ENCODE results near the gene NDE1. TPM values are rescaled to one million over a fixed set of nuclear protein-coding genes. Genes with fewer than 3 reads are reported as not detected.
"Not testable (repeated sequence)": the region's sequence is repeated elsewhere in the genome, so short reads cannot be mapped to it uniquely, and the experiment has no call there.

NDE1 gene
- polyA plus RNA-seq, 1 donor, result 25.9 TPM

- Histone ChIP-seq H3K4me3 (ENCODE audit: low read length) (peak within 1 kb of the TSS; percentile 96), H3K9me3 (ENCODE audit: control insufficient read depth, low read depth, low read length) (no peaks in the 10 kb centered on the region), H3K27ac (ENCODE audit: low read length) (peak within 1 kb of the TSS; percentile 99), H3K27me3 (ENCODE audit: control insufficient read depth, insufficient read depth, low read length) (no peaks in the 10 kb centered on the region), H3K4me1 (ENCODE audit: control insufficient read depth, insufficient read depth, low read length) (peaks cover 14% of the 10 kb centered on the region), H3K36me3 (ENCODE audit: control insufficient read depth, insufficient read depth, low read length) (peaks cover 6% of the 10 kb centered on the region)
- WGBS (ENCODE audit: insufficient coverage, low lambda C conversion rate), result 0% methylated on average over 2 of the region's 58 CpGs
- peak; percentile 95 to 97 for DNase-seq
Measured at GRCh38 chr16:15643048-15643945, 6.7 kb upstream of the NDE1 start, which contains the start of gene MARF1. MARF1 (minus strand) TSS chr16:15643154; CDS start chr16:15639233, 3,921 bp downstream.

- Histone ChIP-seq H3K9me3 (ENCODE audit: control insufficient read depth, low read depth, low read length) (no peaks in the 10 kb centered on the region), H3K4me1 (ENCODE audit: control insufficient read depth, insufficient read depth, low read length) (peaks cover 14% of the 10 kb centered on the region), H3K27ac (ENCODE audit: low read length) (peak overlapping the region; percentile 99), H3K4me3 (ENCODE audit: low read length) (peak overlapping the region; percentile 95), H3K36me3 (ENCODE audit: control insufficient read depth, insufficient read depth, low read length) (peaks cover under 1% of the 10 kb centered on the region), H3K27me3 (ENCODE audit: control insufficient read depth, insufficient read depth, low read length) (no peaks in the 10 kb centered on the region)
- DNase-seq, result no peak
- no CpG with 5 or more reads among the region's 4 CpGs for WGBS (ENCODE audit: insufficient coverage, low lambda C conversion rate)
Measured at GRCh38 chr16:15643946-15644250, 6.1 kb upstream of the NDE1 start.

- WGBS (ENCODE audit: insufficient coverage, low lambda C conversion rate), result 78% methylated on average over 7 of the region's 9 CpGs
- H3K4me1 ChIP-seq (ENCODE audit: control insufficient read depth, insufficient read depth, low read length), result peaks cover 14% of the 10 kb centered on the region
- H3K27ac ChIP-seq (ENCODE audit: low read length), result no peak overlapping the region
- H3K4me3 ChIP-seq (ENCODE audit: low read length), result no peak overlapping the region
- H3K36me3 ChIP-seq (ENCODE audit: control insufficient read depth, insufficient read depth, low read length), result no peaks in the 10 kb centered on the region
- H3K27me3 ChIP-seq (ENCODE audit: control insufficient read depth, insufficient read depth, low read length), result no peaks in the 10 kb centered on the region
- DNase-seq, result peak in 1 of 2 donors; percentile 11
- no peaks in the 10 kb centered on the region for H3K9me3 ChIP-seq (ENCODE audit: control insufficient read depth, low read depth, low read length)
Measured at GRCh38 chr16:15644267-15644961, 5.6 kb upstream of the NDE1 start.

GRCh38 chr16:15644962-15645465 is 5.0 kb upstream of the NDE1 start:
- H3K4me3 ChIP-seq (ENCODE audit: low read length); H3K27ac ChIP-seq (ENCODE audit: low read length); H3K9me3 ChIP-seq (ENCODE audit: control insufficient read depth, low read depth, low read length); H3K27me3 ChIP-seq (ENCODE audit: control insufficient read depth, insufficient read depth, low read length); H3K36me3 ChIP-seq (ENCODE audit: control insufficient read depth, insufficient read depth, low read length): not testable (repeated sequence)
- DNase-seq, result peak in 1 of 2 donors; percentile 7
- H3K4me1 ChIP-seq (ENCODE audit: control insufficient read depth, insufficient read depth, low read length), result peaks cover 14% of the 10 kb centered on the region
- WGBS (ENCODE audit: insufficient coverage, low lambda C conversion rate), result no CpG with 5 or more reads among the region's 10 CpGs

GRCh38 chr16:15646557-15647293 is 3.3 kb upstream of the NDE1 start:
- not testable (repeated sequence) for H3K9me3 ChIP-seq (ENCODE audit: control insufficient read depth, low read depth, low read length); H3K27me3 ChIP-seq (ENCODE audit: control insufficient read depth, insufficient read depth, low read length); H3K4me3 ChIP-seq (ENCODE audit: low read length); H3K4me1 ChIP-seq (ENCODE audit: control insufficient read depth, insufficient read depth, low read length); DNase-seq; H3K27ac ChIP-seq (ENCODE audit: low read length); H3K36me3 ChIP-seq (ENCODE audit: control insufficient read depth, insufficient read depth, low read length)
- WGBS (ENCODE audit: insufficient coverage, low lambda C conversion rate), result 90% methylated on average over 5 of the region's 13 CpGs

GRCh38 chr16:15647294-15648014 is 2.6 kb upstream of the NDE1 start:
- Histone ChIP-seq H3K4me3 (ENCODE audit: low read length) (no peak overlapping the region), H3K27me3 (ENCODE audit: control insufficient read depth, insufficient read depth, low read length) (no peaks in the 10 kb centered on the region), H3K9me3 (ENCODE audit: control insufficient read depth, low read depth, low read length) (no peaks in the 10 kb centered on the region), H3K4me1 (ENCODE audit: control insufficient read depth, insufficient read depth, low read length) (peaks cover 7% of the 10 kb centered on the region), H3K36me3 (ENCODE audit: control insufficient read depth, insufficient read depth, low read length) (peaks cover 4% of the 10 kb centered on the region), H3K27ac (ENCODE audit: low read length) (no peak overlapping the region)
- 35% methylated on average over 2 of the region's 7 CpGs for WGBS (ENCODE audit: insufficient coverage, low lambda C conversion rate)
- no peak for DNase-seq

GRCh38 chr16:15648135-15648730 is 1.8 kb upstream of the NDE1 start:
- H3K27me3 ChIP-seq (ENCODE audit: control insufficient read depth, insufficient read depth, low read length), result no peaks in the 10 kb centered on the region
- no peak for DNase-seq
- H3K27ac ChIP-seq (ENCODE audit: low read length), result no peak overlapping the region
- H3K4me1 ChIP-seq (ENCODE audit: control insufficient read depth, insufficient read depth, low read length), result peaks cover 7% of the 10 kb centered on the region
- peaks cover 4% of the 10 kb centered on the region for H3K36me3 ChIP-seq (ENCODE audit: control insufficient read depth, insufficient read depth, low read length)
- H3K9me3 ChIP-seq (ENCODE audit: control insufficient read depth, low read depth, low read length), result no peaks in the 10 kb centered on the region
- no peak overlapping the region for H3K4me3 ChIP-seq (ENCODE audit: low read length)
- WGBS (ENCODE audit: insufficient coverage, low lambda C conversion rate), result 100% methylated on average over 2 of the region's 9 CpGs

- H3K27me3 ChIP-seq (ENCODE audit: control insufficient read depth, insufficient read depth, low read length); H3K9me3 ChIP-seq (ENCODE audit: control insufficient read depth, low read depth, low read length); H3K36me3 ChIP-seq (ENCODE audit: control insufficient read depth, insufficient read depth, low read length); H3K4me1 ChIP-seq (ENCODE audit: control insufficient read depth, insufficient read depth, low read length); H3K27ac ChIP-seq (ENCODE audit: low read length); DNase-seq: not testable (repeated sequence)
- no CpG with 5 or more reads among the region's 17 CpGs for WGBS (ENCODE audit: insufficient coverage, low lambda C conversion rate)
- peak overlapping the region; percentile 33 for H3K4me3 ChIP-seq (ENCODE audit: low read length)
Measured at GRCh38 chr16:15649311-15649710, 734 bp upstream of the NDE1 start.

- peak overlapping the region; percentile 33 for H3K4me3 ChIP-seq (ENCODE audit: low read length)
- H3K9me3 ChIP-seq (ENCODE audit: control insufficient read depth, low read depth, low read length), result no peaks in the 10 kb centered on the region
- H3K27ac ChIP-seq (ENCODE audit: low read length), result no peak overlapping the region
- WGBS (ENCODE audit: insufficient coverage, low lambda C conversion rate), result no CpG with 5 or more reads among the region's 14 CpGs
- DNase-seq, result no peak
- peaks cover 4% of the 10 kb centered on the region for H3K36me3 ChIP-seq (ENCODE audit: control insufficient read depth, insufficient read depth, low read length)
- H3K27me3 ChIP-seq (ENCODE audit: control insufficient read depth, insufficient read depth, low read length), result no peaks in the 10 kb centered on the region
- no peaks in the 10 kb centered on the region for H3K4me1 ChIP-seq (ENCODE audit: control insufficient read depth, insufficient read depth, low read length)
Measured at GRCh38 chr16:15649727-15650018, 372 bp upstream of the NDE1 start.

Data from large intestine (tissue), 3 donors.